ENCODE results near the gene FCMR. TPM values are rescaled to one million over a fixed set of nuclear protein-coding genes. Genes with fewer than 3 reads are reported as not detected.
A peak's percentile ranks its signal among the peaks of the same experiment; 100 is the strongest.

FCMR gene
- total RNA-seq: 1 to 10 TPM; 3.3 to 4.0 TPM
- polyA plus RNA-seq: 1 to 10 TPM in 1 of 2 donors, under 1 TPM in 1; 0.28 to 1.3 TPM
- long read RNA-seq, donor 1, partial matches to known transcripts: 0 of 1 reads
- long read RNA-seq, donor 1, other reads (novel, unspliced or antisense): 1 of 1 reads
- long read RNA-seq, donor 2: 0 reads

DNA sequence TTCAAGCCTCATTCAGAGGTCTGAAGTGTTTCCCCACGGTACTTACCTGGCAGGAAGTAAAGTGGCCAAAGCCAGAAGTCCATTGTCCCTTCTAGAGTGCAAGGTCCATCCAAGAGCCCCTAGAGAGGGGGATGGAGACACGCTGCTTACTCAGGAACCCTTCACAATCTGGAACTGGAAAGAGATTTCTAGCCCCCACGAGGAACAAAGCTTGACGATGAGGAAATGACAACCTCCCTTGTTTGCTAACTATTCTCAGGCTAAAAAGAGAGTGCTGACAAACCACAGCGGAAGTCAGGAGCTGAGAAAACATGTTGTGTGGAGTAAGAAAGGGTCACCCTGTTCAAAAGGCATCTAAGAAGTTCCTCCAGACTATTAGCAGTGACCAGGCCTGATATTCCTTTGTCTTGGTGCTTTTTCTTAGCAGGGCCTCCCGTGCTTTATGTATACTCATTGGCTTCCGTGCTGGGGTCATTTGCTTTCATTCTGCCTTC, at the start of gene FCMR:
Gene FCMR (minus strand): TSS at position 170 of the 494 bp plus-strand sequence. CDS start 87 bp downstream, at position 83.
- no peak within 1 kb of the TSS for H3K27ac ChIP-seq (ENCODE audit: low read depth in 1 of 2, low read length in 2 of 2)
- no peaks in the 10 kb centered on the region for H3K4me1 ChIP-seq (ENCODE audit: control insufficient read depth in 1 of 2, insufficient read depth in 2 of 2, low read length in 2 of 2)
- intact Hi-C loops (cut with DNase I): no loop called here
- no peaks in the 10 kb centered on the region for H3K9me3 ChIP-seq (ENCODE audit: control insufficient read depth, low read length)
- H3K36me3 ChIP-seq (ENCODE audit: control insufficient read depth in 1 of 2, insufficient read depth in 2 of 2, low read length in 1 of 2): no peaks in the 10 kb centered on the region
- ATAC-seq (ENCODE audit: low FRiP score): no peak
- no peak within 1 kb of the TSS for H3K4me3 ChIP-seq (ENCODE audit: low read length in 2 of 2)
- peak in 1 of 2 donors; percentile 2 for DNase-seq
- H3K27me3 ChIP-seq (ENCODE audit: control insufficient read depth in 1 of 2, insufficient read depth in 2 of 2, low read length in 1 of 2): no peaks in the 10 kb centered on the region
- WGBS, 2 donors: 61 to 68% methylated on average over 7 of the region's 7 CpGs

DNA sequence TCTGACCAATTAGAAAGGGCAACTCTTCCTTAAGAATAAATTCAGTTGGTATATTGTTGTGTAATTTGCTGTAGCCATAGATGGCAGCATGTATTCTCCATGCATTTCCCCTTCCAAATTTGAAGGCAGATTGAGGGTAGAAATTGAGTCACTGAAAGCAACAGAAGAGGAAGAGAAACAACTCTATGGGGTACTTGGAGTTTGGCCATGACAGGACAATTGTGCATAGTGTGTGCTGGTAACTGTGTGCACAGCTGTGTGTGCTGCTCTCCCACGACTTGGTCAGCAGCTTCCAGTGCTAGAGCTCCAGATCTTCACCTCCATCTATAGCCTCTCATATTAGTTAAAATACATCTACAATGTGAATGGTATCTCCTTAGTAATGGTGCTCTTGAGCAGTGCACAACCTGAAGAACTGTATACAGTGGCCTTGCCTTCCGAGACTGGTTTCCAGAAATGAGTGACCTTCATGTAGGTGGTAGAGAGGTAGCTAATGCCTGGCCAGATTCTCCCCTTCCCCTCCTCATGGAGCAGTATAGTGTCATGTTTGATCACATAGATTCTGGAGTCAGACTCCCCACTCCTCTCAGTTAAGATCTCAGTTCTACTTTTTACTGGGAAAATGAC, 49.4 kb upstream of the FCMR start:
- intact Hi-C loops (cut with DNase I): no loop called here
- 70 to 79% methylated on average over 2 of the region's 2 CpGs for WGBS, 2 donors
- no peak for ATAC-seq (ENCODE audit: low FRiP score)

DNA sequence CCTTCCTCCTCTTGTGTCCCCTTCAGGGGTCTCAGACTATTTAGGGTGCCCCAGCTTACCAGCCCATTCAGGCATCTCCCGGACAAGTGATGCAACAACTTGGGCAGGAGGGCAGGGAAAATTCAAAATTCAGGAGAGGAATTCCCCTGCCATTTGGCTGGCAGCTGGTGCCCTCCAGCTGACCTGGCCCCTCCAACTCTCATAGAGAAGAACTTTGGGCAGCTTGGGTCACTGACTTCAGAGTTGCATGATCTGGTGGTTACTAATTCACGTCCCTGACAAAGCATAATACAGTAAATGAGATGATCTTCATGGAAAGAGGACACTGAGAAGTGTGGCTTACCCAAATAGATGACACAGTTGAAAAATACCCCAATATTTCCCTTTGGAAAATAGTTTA, 48.7 kb upstream of the FCMR start, which contains the start of gene FCAMR:
Gene FCAMR (minus strand): TSS at position 15 of the 400 bp plus-strand sequence. CDS start 335 bp downstream, outside the sequence.
- H3K36me3 ChIP-seq (ENCODE audit: control insufficient read depth in 1 of 2, insufficient read depth in 2 of 2, low read length in 1 of 2): no peaks in the 10 kb centered on the region
- no peaks in the 10 kb centered on the region for H3K9me3 ChIP-seq (ENCODE audit: control insufficient read depth, low read length)
- intact Hi-C loops (cut with DNase I): no loop called here
- H3K4me3 ChIP-seq (ENCODE audit: low read length in 2 of 2): no peak within 1 kb of the TSS
- no peak for ATAC-seq (ENCODE audit: low FRiP score)
- no peak for DNase-seq
- 52 to 53% methylated on average over 2 of the region's 2 CpGs for WGBS, 2 donors
- no peaks in the 10 kb centered on the region for H3K4me1 ChIP-seq (ENCODE audit: control insufficient read depth in 1 of 2, insufficient read depth in 2 of 2, low read length in 2 of 2)
- H3K27ac ChIP-seq (ENCODE audit: low read depth in 1 of 2, low read length in 2 of 2): no peak within 1 kb of the TSS
- no peaks in the 10 kb centered on the region for H3K27me3 ChIP-seq (ENCODE audit: control insufficient read depth in 1 of 2, insufficient read depth in 2 of 2, low read length in 1 of 2)

More for the DNA sequence above, 49.4 kb upstream of the FCMR start:
- no peak for DNase-seq
- no peak overlapping the region for H3K4me3 ChIP-seq (ENCODE audit: low read length in 2 of 2)
- H3K36me3 ChIP-seq (ENCODE audit: control insufficient read depth in 1 of 2, insufficient read depth in 2 of 2, low read length in 1 of 2): no peaks in the 10 kb centered on the region
- H3K4me1 ChIP-seq (ENCODE audit: control insufficient read depth in 1 of 2, insufficient read depth in 2 of 2, low read length in 2 of 2): no peaks in the 10 kb centered on the region
- no peaks in the 10 kb centered on the region for H3K9me3 ChIP-seq (ENCODE audit: control insufficient read depth, low read length)
- no peaks in the 10 kb centered on the region for H3K27me3 ChIP-seq (ENCODE audit: control insufficient read depth in 1 of 2, insufficient read depth in 2 of 2, low read length in 1 of 2)
- no peak overlapping the region for H3K27ac ChIP-seq (ENCODE audit: low read depth in 1 of 2, low read length in 2 of 2)

- WGBS, 2 donors: 54 to 61% methylated on average over 5 of the region's 5 CpGs
- Histone ChIP-seq H3K36me3 (ENCODE audit: control insufficient read depth in 1 of 2, insufficient read depth in 2 of 2, low read length in 1 of 2) (no peaks in the 10 kb centered on the region), H3K4me1 (ENCODE audit: control insufficient read depth in 1 of 2, insufficient read depth in 2 of 2, low read length in 2 of 2) (no peaks in the 10 kb centered on the region), H3K4me3 (ENCODE audit: low read length in 2 of 2) (no peak overlapping the region), H3K27ac (ENCODE audit: low read depth in 1 of 2, low read length in 2 of 2) (no peak overlapping the region), H3K27me3 (ENCODE audit: control insufficient read depth in 1 of 2, insufficient read depth in 2 of 2, low read length in 1 of 2) (no peaks in the 10 kb centered on the region), H3K9me3 (ENCODE audit: control insufficient read depth, low read length) (no peaks in the 10 kb centered on the region)
- ATAC-seq (ENCODE audit: low FRiP score) (no peak), DNase-seq (no peak)
- intact Hi-C loops (cut with DNase I): no loop called here
These were observed 47.3 kb upstream of the FCMR start for GRCh38 chr1:206969090-206969489.

GRCh38 chr1:206967096-206967849, 45.5 kb upstream of the FCMR start:
- 66 to 69% methylated on average over 8 of the region's 8 CpGs for WGBS, 2 donors
- intact Hi-C loops (cut with DNase I): no loop called here
- no peaks in the 10 kb centered on the region for H3K9me3 ChIP-seq (ENCODE audit: control insufficient read depth, low read length)
- no peak overlapping the region for H3K27ac ChIP-seq (ENCODE audit: low read depth in 1 of 2, low read length in 2 of 2)
- no peaks in the 10 kb centered on the region for H3K4me1 ChIP-seq (ENCODE audit: control insufficient read depth in 1 of 2, insufficient read depth in 2 of 2, low read length in 2 of 2)
- ATAC-seq (ENCODE audit: low FRiP score) (no peak), DNase-seq (no peak)
- no peaks in the 10 kb centered on the region for H3K27me3 ChIP-seq (ENCODE audit: control insufficient read depth in 1 of 2, insufficient read depth in 2 of 2, low read length in 1 of 2)
- no peaks in the 10 kb centered on the region for H3K36me3 ChIP-seq (ENCODE audit: control insufficient read depth in 1 of 2, insufficient read depth in 2 of 2, low read length in 1 of 2)
- no peak overlapping the region for H3K4me3 ChIP-seq (ENCODE audit: low read length in 2 of 2)

- 80 to 87% methylated on average over 2 of the region's 2 CpGs for WGBS, 2 donors
- no peak for DNase-seq
These were observed 44.0 kb upstream of the FCMR start for GRCh38 chr1:206965781-206966180.

DNA sequence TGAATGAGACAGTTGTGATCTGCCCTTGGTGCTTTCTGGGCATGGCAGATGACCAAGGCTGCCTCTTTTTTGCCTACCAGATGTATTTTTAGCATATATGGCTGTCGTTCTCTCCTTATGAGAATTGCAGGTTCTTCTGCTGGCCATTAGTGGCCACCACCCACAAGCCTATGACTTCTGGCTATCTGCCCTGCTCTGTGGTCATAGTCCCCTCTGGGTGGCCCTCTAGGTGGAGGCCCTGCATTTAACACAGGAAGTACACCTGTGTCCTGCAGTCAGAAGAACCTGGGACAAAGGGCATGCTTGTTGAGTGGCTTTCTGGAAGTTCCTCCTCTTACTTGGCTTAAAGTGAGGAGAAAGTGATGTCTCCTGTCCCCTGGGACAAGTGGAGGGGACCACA, 42.0 kb upstream of the FCMR start:
- ATAC-seq (ENCODE audit: low FRiP score): no peak
- intact Hi-C loops (cut with DNase I): no loop called here
- Histone ChIP-seq H3K27ac (ENCODE audit: low read depth in 1 of 2, low read length in 2 of 2) (no peak overlapping the region), H3K27me3 (ENCODE audit: control insufficient read depth in 1 of 2, insufficient read depth in 2 of 2, low read length in 1 of 2) (no peaks in the 10 kb centered on the region), H3K36me3 (ENCODE audit: control insufficient read depth in 1 of 2, insufficient read depth in 2 of 2, low read length in 1 of 2) (no peaks in the 10 kb centered on the region), H3K4me3 (ENCODE audit: low read length in 2 of 2) (no peak overlapping the region), H3K4me1 (ENCODE audit: control insufficient read depth in 1 of 2, insufficient read depth in 2 of 2, low read length in 2 of 2) (no peaks in the 10 kb centered on the region), H3K9me3 (ENCODE audit: control insufficient read depth, low read length) (no peaks in the 10 kb centered on the region)
- no peak for DNase-seq
- 65 to 67% methylated on average over 1 of the region's 1 CpG for WGBS, 2 donors

More at GRCh38 chr1:206965781-206966180, 44.0 kb upstream of the FCMR start:
- Histone ChIP-seq H3K4me3 (ENCODE audit: low read length in 2 of 2) (no peak overlapping the region), H3K4me1 (ENCODE audit: control insufficient read depth in 1 of 2, insufficient read depth in 2 of 2, low read length in 2 of 2) (no peaks in the 10 kb centered on the region), H3K27me3 (ENCODE audit: control insufficient read depth in 1 of 2, insufficient read depth in 2 of 2, low read length in 1 of 2) (no peaks in the 10 kb centered on the region), H3K27ac (ENCODE audit: low read depth in 1 of 2, low read length in 2 of 2) (no peak overlapping the region), H3K9me3 (ENCODE audit: control insufficient read depth, low read length) (no peaks in the 10 kb centered on the region), H3K36me3 (ENCODE audit: control insufficient read depth in 1 of 2, insufficient read depth in 2 of 2, low read length in 1 of 2) (no peaks in the 10 kb centered on the region)
- intact Hi-C loops (cut with DNase I): no loop called here
- ATAC-seq (ENCODE audit: low FRiP score): no peak

DNA sequence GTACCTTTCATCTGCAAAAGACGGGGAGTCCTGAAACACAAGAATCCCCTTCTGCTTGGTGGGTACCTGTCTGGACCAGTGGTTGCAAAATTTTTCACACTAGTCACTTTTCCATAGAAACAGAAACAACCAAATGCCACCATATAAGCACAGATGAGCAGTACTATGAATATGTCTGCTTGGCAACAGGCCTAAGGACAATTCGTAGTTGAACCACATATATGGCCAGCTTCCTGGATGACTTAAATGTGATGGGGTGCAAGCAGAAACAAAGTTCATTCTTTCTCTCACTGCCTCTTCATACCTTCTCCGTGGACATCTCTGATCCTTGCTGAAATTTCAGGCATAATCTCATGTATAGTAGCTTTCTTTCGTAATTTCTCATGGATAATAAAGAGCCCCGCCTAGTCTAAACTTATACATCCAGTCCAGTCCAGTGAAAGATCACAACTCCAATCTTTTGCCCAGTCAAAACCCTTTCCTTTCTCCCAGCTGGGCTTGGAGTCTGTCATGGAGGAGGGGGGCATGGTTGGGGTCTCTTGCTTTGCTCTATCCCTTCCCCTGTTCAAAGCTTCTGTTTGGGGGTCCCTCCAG, 41.5 kb upstream of the FCMR start:
- Histone ChIP-seq H3K27me3 (ENCODE audit: control insufficient read depth in 1 of 2, insufficient read depth in 2 of 2, low read length in 1 of 2) (no peaks in the 10 kb centered on the region), H3K36me3 (ENCODE audit: control insufficient read depth in 1 of 2, insufficient read depth in 2 of 2, low read length in 1 of 2) (no peaks in the 10 kb centered on the region), H3K27ac (ENCODE audit: low read depth in 1 of 2, low read length in 2 of 2) (no peak overlapping the region), H3K4me1 (ENCODE audit: control insufficient read depth in 1 of 2, insufficient read depth in 2 of 2, low read length in 2 of 2) (no peaks in the 10 kb centered on the region), H3K4me3 (ENCODE audit: low read length in 2 of 2) (no peak overlapping the region), H3K9me3 (ENCODE audit: control insufficient read depth, low read length) (no peaks in the 10 kb centered on the region)
- intact Hi-C loops (cut with DNase I): no loop called here
- no peak for ATAC-seq (ENCODE audit: low FRiP score)
- DNase-seq: no peak
- WGBS, 2 donors: 82 to 87% methylated on average over 5 of the region's 5 CpGs

Measured in aorta (tissue), 5 donors.